Measurements from ENCODE around the gene PRDX2.

PRDX2 gene

DNA sequence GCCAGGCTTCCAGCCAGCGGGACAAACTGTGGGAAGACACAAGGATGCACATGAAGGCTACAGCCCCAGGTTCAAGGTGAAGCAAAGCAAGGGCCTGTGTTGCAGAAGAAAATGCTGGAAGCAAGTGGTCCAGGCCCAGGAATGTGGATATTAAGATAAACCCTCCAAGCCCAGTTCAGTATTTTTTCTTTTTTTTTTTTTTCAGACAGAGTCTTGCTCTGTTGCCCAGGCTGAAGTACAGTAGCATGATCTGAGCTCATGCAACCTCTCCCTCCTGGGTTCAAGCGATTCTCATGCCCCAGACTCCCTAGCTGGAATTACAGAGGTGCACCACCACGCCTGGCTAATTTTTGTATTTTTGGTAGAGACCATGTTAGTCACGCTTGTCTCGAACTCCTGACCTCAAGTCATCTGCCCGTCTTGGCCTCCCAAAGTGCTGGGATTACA lies 4.4 kb downstream of the PRDX2 start:
- TF ChIP-seq, protein P1, sequence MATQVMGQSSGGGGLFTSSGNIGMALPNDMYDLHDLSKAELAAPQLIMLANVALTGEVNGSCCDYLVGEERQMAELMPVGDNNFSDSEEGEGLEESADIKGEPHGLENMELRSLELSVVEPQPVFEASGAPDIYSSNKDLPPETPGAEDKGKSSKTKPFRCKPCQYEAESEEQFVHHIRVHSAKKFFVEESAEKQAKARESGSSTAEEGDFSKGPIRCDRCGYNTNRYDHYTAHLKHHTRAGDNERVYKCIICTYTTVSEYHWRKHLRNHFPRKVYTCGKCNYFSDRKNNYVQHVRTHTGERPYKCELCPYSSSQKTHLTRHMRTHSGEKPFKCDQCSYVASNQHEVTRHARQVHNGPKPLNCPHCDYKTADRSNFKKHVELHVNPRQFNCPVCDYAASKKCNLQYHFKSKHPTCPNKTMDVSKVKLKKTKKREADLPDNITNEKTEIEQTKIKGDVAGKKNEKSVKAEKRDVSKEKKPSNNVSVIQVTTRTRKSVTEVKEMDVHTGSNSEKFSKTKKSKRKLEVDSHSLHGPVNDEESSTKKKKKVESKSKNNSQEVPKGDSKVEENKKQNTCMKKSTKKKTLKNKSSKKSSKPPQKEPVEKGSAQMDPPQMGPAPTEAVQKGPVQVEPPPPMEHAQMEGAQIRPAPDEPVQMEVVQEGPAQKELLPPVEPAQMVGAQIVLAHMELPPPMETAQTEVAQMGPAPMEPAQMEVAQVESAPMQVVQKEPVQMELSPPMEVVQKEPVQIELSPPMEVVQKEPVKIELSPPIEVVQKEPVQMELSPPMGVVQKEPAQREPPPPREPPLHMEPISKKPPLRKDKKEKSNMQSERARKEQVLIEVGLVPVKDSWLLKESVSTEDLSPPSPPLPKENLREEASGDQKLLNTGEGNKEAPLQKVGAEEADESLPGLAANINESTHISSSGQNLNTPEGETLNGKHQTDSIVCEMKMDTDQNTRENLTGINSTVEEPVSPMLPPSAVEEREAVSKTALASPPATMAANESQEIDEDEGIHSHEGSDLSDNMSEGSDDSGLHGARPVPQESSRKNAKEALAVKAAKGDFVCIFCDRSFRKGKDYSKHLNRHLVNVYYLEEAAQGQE (IDR thresholded peaks at IDR 0.05; ENCODE audit: insufficient read depth in 1 of 2, low read depth in 2 of 2, low read length in 2 of 2), result no peak
- TF ChIP-seq POLR2AphosphoS5 (IDR thresholded peaks at IDR 0.05; ENCODE audit: low read depth, low read length) (no peak), FOXP2 (optimal IDR thresholded peaks at IDR 0.05; ENCODE audit: borderline replicate concordance, extremely low read depth, extremely low read length, insufficient read depth) (no peak), TAF1 (IDR thresholded peaks at IDR 0.05; ENCODE audit: borderline replicate concordance, insufficient read depth, low read length) (no peak), SIN3A (IDR thresholded peaks at IDR 0.05; ENCODE audit: borderline replicate concordance, insufficient read depth, low read length) (no peak)

DNA sequence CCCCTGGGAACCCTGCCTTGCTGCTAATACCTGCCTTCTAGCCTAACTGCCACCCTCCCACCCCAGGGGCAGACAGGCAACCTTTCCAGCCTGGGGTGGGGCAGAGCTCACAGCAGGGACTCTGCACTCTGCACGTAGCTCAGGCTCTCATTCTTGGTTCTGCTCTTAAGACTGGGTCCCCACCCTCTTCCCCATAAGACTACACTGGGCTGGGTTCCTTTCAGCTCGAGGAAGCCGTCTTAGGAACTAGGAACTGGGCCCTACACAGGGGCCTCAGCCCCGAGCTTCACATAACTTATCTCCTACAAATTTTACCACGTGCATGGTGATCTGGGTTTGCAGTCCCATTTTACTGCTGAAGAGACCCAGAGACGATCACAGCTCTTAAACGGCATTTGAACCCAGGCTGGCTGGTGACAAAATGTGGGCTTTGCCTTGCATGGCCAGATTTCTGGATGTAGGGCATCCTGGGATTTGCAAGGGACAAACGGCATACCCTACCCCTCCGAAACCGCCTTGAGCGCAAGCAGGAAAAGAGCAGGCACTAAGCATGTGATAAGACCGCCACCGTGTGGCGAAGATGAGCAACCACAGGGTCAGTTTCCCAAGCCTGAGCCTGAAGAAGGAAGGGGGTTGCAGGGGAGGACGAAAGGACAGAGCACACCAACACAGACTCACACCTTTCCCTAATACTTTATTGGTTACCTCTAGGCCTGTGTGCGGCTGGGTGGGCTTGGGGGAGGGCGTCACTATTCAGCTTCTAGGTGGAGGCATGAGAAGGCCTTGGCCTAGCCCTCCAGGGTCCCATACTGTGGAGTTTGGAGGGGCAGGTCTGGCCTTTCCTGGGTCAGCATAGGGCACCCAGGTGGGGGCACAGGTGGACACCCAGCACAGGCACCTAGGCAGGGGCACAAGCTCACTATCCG lies 5.2 kb downstream of the PRDX2 start:
- TF ChIP-seq SIN3A (IDR thresholded peaks at IDR 0.05; ENCODE audit: borderline replicate concordance, insufficient read depth, low read length) (no peak), POLR2AphosphoS5 (IDR thresholded peaks at IDR 0.05; ENCODE audit: low read depth, low read length) (no peak; the same call in 1 of the 2 replicates), TAF1 (IDR thresholded peaks at IDR 0.05; ENCODE audit: borderline replicate concordance, insufficient read depth, low read length) (no peak), FOXP2 (optimal IDR thresholded peaks at IDR 0.05; ENCODE audit: borderline replicate concordance, extremely low read depth, extremely low read length, insufficient read depth) (peak; percentile 68)
- TF ChIP-seq, protein P1 (IDR thresholded peaks at IDR 0.05; ENCODE audit: insufficient read depth in 1 of 2, low read depth in 2 of 2, low read length in 2 of 2), result 0 out of 4 replicates have a peak, but pooled peaks of 1 of the 2 experiments have one; percentile 4

DNA sequence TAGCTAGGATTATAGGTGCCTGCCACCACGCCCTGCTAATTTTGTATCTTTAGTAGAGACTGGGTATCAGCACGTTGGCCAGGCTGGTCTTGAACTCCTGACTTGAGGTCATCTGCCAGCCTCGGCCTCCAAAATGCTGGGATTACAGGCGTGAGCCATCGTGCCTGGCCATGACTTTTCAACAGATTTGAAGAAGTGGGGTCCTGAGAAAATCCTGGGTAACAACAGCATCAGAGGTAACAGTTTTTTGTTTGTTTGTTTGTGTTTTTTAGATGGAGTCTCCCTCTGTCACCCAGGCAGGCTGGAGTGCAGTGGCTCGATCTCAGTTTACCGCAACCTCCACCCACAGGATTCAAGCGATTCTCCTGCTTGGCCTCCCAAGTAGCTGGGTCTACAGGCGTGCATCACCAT lies 6.6 kb downstream of the PRDX2 start:
- TF ChIP-seq POLR2AphosphoS5 (IDR thresholded peaks at IDR 0.05; ENCODE audit: low read depth, low read length) (no peak), TAF1 (IDR thresholded peaks at IDR 0.05; ENCODE audit: borderline replicate concordance, insufficient read depth, low read length) (no peak), FOXP2 (optimal IDR thresholded peaks at IDR 0.05; ENCODE audit: borderline replicate concordance, extremely low read depth, extremely low read length, insufficient read depth) (no peak), SIN3A (IDR thresholded peaks at IDR 0.05; ENCODE audit: borderline replicate concordance, insufficient read depth, low read length) (no peak)
- TF ChIP-seq, protein P1 (IDR thresholded peaks at IDR 0.05; ENCODE audit: insufficient read depth in 1 of 2, low read depth in 2 of 2, low read length in 2 of 2), result no peak

DNA sequence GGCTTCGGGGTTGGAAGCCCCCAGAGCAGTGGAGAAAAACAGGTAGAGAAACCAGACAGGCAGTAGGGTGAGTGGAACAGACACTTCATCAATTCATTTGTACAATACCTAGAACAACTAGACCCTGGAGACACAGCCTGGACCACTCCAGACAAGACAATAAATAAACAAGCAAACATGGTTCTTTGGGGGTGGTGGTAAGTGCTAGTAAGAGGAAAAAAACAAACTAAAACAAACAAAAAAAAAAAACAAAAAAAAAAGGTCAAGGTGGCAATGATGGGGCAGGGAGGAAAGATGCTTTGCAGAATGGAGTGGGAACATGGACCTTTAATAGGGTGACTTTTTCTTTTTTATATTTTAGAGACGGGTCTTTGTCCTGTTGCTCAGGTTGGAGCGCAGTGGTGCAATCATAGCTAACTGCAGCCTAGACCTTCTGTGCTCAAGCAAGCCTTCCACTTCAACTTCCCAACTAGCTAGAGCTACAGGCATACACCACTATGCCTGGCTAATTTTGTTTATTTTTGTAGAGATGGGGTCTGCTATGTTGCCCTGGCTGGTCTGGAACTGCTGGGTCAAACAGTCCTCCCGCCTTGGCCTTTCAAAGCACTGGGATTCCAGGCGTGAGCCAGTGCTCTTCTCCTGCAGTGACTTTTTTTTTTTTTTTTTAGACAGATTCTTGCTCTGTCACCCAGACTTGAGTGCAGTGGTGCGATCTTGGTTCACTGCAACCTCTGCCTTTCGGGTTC lies 7.2 kb downstream of the PRDX2 start:
- TF ChIP-seq FOXP2 (optimal IDR thresholded peaks at IDR 0.05; ENCODE audit: borderline replicate concordance, extremely low read depth, extremely low read length, insufficient read depth), result no peak
- TF ChIP-seq TAF1 (IDR thresholded peaks at IDR 0.05; ENCODE audit: borderline replicate concordance, insufficient read depth, low read length), result no peak
- TF ChIP-seq, protein P1 (IDR thresholded peaks at IDR 0.05; ENCODE audit: insufficient read depth in 1 of 2, low read depth in 2 of 2, low read length in 2 of 2), result no peak
- TF ChIP-seq SIN3A (IDR thresholded peaks at IDR 0.05; ENCODE audit: borderline replicate concordance, insufficient read depth, low read length), result no peak
- no peak for TF ChIP-seq POLR2AphosphoS5 (IDR thresholded peaks at IDR 0.05; ENCODE audit: low read depth, low read length)

All from PFSK-1 (cell line).